Activated gamma-delta T cell treated with anti-CD3 and anti-CD28 coated beads, Interleukin-2, amount 50 U/mL, for 16 hours (primary cell): Measurements from ENCODE around the gene SHANK1.
A peak's percentile ranks its signal among the peaks of the same experiment; 100 is the strongest.

Source experiments
- DNase-seq: peaks from one replicate; pipeline ENCODE4 v3.0.0-alpha.2; 2020; ENCODE audit warnings: low read depth

The SHANK1 gene

DNA sequence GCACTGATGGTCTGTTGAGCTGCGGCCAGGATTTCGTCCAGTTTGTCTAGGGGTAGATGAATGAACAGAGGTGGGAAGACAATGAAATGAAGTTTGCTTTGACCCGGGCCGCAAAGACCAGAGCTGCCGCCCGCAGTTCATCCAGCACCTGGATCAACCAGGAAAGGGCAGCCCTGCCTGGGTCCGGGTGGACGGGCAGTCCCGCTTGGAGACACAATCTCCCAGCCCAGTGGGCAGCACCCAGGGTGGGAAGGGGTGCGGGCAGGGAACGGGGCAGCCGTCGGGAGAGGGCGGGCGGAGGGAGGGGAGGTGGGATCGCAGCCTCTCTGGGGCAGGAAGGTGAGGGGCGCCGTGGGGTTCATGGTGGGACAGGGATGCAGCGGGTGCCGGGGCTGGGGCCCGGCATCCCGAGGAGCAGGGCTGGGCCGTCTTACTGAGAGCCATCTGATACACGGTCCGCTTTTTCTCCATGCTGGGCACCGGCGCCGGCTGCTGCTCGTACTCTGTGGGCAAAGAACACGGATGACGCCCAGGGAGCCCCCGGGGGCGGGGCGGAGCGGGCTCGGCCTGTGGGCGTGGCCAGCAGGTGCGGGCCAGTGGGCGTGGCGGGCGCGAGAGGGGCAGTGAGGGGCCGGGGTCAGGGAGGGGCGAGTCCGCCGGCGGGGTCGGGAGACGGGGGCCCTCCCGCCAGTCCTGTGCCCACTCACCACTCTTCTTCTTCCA lies 33.1 kb downstream of the SHANK1 start:
- no peak for DNase-seq

DNA sequence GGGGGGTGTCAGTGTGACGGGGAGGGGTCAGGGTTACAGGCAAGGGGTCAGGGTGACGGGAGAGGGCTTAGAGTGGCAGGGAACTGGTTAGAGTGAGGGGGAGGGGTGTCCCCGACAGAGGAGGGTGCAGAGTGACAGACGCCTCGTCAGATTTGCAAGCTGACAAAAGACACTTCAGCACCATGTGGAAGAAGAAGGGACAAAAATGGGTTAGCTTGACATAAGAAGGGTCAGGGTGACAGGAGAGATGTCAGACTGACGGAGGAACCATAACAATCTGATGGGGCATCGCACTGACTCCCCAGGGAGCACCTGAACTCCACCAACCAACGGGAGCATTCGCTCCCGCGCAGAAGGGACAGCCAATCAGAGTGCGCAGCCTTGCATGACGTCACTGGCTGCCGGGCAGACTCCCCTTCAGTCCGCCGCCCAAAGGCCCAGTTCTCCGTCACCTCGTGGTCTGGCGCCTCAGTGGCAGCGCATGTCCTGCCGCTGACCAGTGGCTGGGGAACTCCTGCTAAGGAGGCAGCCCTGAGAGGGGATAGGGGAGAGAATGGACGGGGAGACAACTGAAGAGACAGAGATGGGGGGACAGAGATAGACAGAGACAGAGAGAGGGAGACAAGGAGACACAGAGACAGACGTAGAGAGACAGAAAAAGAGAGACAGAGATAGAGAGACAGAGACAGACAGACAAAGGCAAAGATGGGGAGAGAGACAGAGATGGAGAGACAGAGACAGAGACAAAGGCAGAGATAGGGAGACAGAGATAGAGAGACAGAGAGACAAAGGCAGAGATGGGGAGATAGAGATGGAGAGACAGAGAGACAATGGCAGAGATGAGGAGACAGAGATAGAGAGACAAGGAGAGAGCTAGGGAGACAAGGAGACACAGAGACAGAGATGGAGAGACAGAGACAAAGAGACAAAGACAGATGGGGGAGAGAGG lies 40.2 kb downstream of the SHANK1 start:
- peak; percentile 54 for DNase-seq

DNA sequence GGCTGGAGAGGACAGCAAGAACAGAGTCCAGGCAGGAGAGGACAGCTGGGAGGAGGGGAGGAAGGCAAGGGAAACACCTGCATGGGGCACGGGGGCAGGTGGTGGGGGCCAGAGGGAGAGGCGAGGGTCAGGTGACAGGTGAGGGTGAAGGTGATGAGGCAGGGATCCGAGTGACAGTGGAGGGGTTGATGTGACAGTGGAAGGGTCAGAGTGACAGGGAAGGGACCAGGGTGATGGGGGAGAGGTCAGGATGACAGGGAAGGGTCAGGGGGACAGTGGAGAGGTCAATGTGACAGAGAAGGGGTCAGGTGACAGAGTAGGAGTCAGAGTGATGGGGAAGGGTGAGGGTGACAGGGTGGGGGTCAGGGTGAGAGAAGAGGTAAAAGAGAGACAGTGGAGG lies 41.3 kb downstream of the SHANK1 start:
- DNase-seq = no peak

DNA sequence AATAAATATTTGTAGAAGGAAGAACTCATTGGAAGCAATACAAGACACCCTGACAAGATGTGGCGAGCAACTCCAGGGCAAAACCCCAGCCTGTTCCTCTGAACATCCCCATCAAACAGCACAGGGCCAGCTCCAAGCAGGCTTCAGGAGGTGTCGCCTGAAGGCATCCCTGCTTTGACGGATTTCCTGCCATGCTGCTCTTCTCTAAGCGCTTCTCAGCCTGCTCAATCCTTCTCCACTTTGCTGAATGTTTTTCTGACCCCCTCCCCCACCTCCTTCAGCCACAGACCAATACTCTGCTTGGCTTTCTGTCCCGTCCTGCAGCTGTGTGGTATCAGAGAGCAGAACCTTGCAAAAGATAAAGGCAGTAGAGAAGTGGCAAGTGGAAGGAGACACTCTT lies 42.0 kb downstream of the SHANK1 start:
- DNase-seq = no peak

DNA sequence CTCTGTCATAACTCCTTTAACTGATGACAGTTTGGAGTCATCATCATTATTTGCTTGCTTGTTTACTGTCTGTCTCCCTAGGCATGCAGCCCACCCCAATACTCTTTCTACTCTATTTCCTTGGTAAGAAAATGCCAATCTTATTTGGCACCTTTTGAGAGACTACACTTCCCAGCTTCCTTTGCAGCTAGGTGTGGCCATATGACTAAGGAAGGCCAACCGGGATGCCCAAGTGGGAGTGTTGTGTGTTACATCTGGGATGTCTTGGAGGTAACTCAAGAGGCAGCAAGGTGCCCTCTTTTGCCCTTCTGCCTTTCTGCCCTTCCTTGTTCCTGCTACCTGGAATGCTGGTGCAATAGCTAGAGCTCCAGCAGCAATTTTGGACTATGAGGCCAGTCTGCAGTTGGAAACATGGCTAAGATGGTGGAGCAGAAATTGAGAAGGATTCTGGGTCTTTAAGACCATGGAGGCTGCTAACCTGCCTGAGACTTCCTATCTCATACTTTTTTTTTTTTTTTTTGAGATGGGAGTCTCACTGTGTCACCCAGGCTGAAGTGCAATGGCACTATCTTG lies 42.9 kb downstream of the SHANK1 start:
- DNase-seq = no peak

DNA sequence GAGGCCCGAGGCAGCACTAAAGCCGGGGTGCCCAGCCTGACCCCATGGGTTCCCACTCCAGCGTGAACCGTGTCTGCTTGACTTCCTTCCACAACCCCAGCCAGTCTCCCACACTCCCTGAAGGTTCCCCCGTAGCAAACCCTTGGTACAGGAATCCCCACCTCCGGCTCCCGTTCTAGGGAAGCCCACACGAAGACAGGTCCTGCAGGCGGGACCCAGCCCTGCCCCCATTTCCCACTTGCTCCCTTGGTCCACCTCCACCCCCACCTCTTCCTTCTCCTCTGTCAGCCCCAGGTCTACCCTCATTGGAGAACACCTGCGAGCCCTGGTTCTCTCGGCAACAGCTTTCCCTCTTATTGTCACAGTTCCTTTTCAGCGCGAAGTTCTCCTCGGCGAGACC lies 46.5 kb downstream of the SHANK1 start:
- no peak for DNase-seq

DNA sequence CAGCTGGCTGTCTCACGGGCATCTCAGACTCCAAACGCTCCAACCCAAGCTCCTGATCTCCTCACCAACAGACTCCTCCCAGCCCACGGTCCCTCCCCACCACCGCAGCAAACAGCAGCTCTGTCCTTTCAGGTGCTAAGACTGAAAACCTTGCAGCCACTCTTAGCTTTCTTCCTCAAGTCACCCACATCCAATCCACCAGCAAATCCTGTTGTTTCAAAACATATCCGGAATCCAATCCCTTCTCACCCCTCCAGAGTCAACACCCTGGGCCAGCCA lies 49.6 kb downstream of the SHANK1 start:
- DNase-seq = no peak

DNA sequence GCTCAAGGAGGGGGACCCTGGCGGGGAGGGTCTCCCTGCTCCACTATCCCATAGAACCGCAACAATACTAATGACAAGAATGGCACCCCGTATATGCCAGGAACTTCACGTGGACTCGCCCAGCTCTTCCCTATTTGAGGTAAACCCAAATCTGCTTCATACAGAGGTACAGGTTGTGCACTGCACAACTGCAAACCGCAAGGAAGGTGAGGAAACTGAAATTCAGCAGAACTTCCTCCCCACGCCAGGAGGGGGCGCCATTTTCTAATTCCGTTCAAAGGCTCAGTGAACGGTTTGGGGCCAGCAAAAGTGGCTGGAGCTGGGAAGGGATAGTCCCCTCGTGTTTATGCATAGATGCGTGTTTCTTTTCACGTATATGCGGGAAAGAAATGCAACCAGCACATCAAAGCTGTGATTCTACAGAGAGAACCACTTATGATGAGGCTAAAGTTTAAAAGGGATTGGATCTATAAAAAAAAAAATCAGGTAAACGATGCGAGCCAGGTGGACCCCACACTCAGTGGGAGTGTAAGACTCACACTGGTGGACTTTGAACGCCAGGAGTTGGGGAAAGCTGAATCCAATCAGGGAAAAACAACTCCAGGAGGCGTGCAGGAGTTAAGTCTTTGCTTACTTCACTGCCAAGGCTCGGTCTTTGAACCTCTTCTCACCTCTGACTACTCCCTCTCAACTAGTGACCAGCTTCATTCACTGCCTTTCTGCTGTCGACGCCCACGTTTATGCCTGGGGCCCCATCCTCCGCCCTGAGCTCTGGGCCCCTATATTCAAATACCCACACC lies 50.1 kb downstream of the SHANK1 start:
- no peak for DNase-seq

DNA sequence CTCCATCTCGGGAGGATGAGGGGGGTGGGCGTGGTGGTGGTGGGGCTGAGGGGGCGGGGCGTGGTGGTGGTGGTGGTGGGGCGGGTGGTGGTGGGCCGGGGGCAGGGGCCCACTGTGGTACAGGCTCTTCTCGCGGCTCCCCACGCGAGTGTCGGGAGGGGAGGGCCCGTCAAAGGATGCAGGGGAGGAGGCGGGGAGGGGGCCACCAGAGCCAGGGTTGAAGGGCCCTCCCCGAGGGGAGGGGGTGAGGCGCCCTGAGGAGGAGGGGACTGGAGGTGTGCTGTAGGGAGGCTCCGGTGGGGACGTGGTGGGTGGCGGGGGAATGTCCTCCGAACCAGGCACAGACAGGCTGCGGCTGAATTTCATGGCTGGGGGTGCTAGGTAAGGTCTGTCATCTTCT lies 50.7 kb downstream of the SHANK1 start:
- DNase-seq = no peak

DNA sequence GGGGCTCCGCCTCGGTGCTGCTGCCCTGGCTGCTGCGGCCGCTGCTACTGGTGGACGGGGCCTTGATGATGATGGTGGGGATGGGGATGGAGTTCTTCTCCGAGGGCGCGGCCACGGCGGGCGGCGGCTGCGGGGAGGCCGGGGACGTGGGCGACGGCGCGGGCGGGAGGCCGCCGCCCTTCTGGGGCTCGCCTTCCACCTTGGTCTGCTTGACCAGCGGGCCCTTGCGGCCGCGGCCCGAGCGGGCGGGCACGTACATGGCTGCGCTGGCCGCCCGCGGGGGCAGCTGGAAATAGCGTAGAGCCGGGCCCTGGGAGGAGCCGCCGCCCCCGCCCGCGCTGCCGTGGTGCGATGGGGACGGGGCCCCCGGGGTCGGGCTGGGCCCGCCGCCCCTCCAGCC lies 51.2 kb downstream of the SHANK1 start:
- DNase-seq = no peak

DNA sequence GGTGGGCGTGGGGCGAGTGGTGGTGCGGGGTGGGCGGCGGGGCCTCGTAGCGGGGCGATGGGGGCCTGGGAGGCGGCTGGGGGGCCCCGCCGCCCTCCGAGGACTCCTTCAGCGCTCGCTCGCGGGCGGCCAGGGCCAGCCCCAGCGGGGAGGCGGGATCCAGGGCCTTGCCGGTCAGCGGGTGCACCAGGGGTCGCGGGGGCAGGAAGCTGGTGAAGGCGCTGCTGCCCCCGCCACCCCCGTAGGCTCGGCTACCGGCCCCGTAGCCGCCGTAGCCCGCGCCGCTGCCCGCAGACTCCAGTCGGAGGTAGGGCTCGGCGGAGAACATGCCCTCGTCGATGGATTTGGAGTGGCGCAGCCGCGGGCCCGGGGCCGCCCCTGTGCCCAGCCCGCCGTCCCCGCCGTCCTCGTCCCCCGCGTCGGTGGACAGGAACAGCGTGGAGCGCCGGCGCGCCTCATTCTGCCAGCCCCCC lies 51.8 kb downstream of the SHANK1 start:
- no peak for DNase-seq

DNA sequence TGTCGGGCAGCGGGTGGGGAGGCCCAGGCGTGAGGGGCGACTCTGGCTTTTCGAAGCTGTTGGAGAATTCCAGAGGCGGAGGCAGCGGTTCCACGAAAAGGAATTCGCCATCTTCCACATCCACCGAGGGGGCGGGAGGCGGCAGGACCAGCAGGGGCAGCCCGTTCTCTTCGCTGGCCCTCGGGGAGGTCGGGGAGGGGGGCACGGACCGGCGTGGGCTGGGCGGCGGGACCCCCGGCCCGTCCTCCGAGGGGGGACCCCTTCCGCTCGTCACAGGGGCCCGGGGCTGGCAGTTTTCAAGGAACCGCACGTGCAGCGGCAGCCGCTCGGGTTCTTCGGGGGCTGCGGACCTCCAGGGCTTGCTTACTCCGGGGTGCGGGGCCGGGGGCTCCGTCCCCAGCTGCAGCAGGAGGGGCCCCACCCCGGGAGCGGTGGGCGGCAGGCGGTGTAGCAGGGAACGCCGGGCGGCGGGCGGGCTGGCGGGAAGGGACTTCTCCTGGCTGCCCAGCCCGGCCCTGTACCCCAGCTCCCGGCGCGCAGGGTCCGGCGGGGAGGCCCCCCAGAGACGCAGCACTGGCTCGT lies 52.3 kb downstream of the SHANK1 start:
- no peak for DNase-seq

DNA sequence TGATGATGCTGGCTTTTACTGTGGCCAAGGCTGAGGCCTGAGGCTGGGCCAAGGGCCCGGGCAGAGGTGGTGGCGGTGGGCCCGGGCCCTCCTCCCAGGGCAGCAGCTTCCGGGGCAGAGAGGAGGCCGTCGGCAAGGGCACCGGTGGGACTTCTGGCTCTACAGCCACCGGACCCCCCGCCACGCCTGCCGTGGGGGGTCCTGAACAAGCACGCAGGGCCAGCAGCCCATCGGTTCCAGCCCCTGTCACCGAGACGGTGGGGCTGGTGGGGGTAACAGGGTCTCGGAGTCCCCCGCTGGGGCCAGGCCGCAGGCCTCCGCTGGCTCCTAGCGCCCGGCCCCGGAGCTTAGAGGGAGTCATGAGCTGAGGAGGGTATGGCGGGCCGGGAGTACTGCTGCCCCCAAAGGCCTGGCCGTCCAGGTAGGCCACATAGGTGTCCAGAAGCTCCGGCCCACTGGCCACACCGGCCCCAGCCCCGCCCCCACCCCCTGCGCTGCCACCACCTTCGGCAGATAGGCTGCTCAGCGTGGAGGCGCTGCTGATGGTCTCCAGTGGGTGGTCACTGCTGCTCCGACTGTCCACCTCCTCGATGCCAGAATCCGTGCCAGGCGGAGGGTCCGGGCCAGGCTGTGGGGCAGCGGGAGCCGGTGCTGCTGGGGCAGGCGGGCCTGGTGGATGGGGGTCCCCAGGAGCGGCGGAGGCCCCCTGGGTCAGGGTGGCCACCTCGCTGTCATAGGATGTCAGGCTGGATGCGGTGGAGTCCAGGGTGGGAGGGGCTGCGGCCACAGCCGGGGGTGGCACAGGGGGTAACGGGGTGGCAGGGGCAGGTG lies 53.0 kb downstream of the SHANK1 start:
- DNase-seq = no peak

DNA sequence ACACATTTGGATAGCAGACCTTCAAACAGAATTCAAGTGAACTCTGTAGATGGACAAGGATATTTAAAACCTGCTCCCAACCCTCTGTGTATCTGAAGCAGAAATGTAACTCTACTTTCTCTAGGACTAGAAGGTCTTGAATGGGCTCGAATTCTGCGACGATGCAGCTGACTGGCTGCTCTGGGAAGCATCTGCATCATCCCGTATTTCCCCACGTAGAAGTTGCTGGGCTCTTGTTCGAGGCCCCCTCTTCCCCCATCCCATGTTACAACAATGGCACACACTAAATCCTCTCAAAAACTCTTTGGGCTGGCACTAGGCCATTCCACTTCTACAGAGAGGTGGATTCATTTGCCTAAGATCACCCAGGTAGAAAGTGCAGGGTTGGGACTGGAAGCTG lies 55.4 kb downstream of the SHANK1 start:
- DNase-seq = no peak

DNA sequence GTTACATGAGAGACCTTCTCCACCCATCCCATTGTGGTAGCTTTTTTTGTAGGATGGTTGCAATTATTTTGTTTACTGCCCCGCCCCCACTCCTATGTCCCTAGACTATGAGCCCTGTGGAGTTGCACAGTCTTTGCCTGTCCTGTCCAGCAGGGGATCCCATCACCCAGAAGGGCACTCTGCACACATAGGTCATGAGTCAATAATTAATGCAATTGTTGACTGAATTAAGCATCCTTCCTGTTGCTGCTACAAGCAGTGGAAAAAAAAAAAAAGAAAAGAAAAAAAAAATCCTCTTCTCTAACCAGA lies 56.2 kb downstream of the SHANK1 start:
- DNase-seq = no peak

DNA sequence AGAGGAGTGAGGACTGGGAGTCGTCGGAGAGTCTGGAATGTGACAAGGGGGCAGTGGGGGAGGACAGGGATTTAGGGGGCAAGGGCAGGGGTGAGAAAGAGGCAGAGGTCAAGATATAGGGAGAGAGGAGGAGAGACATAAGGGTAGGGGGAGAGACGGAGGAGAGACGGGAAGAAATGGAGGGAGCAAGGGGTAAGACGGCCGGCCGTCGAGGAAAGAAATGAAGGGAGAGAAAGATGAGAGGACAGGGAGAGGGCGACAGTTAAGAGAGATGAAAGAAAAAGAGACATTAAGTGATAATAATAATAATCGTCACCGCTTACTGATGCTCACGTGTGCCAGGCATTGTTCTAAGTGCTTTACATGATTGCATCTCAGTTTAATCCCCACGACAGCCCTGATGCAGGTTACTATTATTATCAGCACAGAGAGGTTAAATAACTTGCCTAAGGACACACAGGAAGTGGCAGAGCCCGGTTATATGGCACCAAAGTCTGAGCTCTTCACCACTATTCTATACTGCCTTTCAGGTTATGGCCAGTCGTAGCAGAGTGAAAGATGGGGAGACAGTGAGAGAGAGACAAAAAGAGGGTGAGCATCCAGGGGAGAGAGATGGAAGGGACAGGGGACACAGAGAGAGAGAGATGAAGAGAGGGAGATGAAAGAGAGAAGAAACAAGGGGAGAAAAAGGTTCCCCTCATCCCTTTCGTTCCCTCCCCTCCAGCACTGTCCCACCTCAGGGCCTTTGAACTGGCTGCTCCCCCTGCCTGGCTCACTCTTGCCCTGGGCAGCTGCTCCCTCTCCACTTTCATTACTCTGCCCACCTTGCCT lies 56.7 kb downstream of the SHANK1 start:
- no peak for DNase-seq

DNA sequence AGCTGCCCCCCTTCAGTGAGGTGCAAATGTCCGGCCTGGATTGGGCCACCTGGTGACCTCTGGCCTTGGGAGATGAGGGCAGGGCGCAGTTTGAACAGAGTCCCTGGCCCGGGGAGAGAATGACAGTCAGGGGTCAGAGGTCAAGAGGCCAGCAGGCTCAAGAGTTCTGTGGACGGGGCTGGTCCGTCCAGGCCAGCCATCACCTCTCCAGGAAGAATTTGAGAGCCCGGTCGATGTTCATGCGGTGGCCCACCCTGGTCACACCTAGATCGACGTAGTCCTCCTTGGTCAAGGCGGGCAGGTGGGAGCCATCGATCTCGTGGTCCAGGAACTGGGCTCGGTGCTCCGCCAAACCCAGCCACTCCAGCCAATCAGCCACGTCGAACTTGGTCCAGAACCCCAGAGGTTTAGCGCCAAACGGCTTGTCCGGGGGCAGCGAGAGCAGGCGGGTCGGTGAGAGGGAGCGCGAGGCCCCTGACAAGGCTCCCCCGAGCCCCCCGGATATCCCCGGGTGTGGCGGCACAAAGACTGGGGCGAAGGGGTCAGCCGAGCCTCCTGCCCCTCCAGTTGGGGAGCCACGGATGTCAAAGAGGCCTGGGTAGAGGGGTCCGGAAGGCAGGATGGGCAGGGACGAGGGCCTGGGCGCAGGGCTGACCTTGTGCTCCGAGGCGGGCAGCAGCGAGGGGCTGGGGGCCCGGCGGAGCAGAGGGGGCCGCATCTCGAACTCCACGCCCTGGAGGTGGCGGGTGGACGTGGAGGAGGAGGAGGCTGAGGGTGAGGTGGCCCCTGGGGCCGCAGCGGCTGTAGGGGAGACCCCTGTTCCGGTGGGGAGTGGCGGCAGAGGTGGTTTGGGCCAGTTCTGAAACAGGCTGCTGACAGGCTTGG lies 57.6 kb downstream of the SHANK1 start:
- DNase-seq = no peak

DNA sequence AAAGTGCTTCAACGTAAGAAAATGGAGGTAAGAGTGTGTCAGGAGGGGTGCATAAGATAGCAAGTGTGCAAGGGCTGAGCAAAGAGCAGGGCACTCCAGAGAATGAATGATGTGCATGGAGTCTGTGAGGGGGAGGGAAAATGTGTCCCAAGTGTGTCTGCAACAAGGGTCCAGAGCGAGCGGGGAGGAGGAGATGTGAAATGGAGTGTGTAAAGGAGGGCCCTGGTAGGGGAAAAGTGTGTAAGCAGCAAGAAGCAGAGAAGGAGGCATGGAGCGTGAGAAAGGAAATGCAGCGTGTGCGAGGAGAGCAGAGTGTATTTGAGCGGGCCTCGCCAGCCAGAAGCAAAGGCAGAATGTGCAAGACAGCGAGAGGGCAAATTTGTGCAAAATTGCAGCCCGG lies 58.6 kb downstream of the SHANK1 start:
- DNase-seq = no peak

DNA sequence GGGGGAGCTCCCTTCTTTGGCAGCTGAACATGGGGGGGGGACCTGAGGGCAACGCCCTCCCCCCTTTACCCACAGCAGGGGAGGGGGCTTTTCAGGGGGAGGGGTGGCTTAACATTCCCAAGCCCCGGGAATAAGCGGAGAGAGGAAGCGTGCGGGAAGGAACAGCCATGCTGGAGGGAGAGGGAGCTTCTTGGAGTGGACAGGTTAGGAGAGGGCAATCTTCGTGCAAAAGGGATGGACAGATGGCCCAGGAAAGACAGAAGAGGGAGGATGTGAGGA lies 59.6 kb downstream of the SHANK1 start:
- no peak for DNase-seq
